NCI-H187 treated with DMSO at 0.1 percent for 48 hours (cell line): ENCODE data around the gene RBM28.
"Not testable (repeated sequence)": the region's sequence is repeated elsewhere in the genome, so short reads cannot be mapped to it uniquely, and the experiment has no call there.

ENCODE experiments used
- DNase-seq: peaks from one replicate; lab custom pipeline; 2025; lab: John Stamatoyannopoulos, UW

Gene RBM28

DNA sequence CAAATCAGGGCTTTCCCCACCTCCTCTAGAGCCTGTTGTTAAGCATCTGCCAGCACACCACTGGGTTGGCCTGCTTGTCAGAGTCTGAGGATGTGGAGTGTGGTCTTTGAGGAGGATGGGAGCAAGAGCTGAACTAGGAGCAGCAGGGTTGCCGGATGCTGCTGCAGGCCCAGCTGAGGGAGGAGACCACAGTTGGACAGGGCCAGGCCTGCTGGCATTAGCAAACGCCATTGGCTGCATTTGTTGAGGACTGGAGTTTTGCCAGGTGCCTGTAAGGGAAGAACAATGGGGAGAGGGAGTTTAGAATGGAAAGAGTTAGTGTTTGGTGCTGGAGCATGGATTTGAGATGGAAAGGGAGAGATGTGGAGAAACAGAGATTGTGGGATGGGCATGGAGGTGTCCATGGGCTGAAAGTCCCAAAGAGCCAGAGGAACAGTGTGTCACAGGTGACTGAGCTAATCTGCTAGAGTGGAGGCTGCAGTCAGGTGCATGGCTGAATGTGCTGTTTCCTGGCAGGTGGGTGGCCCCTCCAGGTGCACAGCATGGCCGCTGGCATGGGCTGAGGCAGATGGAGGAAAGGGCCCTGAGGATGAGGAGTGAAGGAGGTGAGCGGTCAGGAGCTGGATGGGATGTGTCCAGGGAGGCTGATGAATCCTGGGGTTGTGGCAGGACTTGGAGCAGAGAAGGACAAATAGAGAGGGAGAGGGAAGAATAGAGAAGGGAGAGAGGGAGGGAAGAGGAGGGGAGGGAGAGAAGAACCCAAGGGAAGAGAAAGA is 61.9 kb downstream of the RBM28 start:
- DNase-seq, result no peak

GRCh38 chr7:128280451-128280850 is 63.3 kb downstream of the RBM28 start:
- not testable (repeated sequence) for DNase-seq

GRCh38 chr7:128279124-128279713 is 64.5 kb downstream of the RBM28 start:
- DNase-seq, result no peak

- no peak for DNase-seq
Measured at GRCh38 chr7:128278366-128278765, 65.3 kb downstream of the RBM28 start.

- no peak for DNase-seq
Measured at GRCh38 chr7:128275681-128276080, 68.0 kb downstream of the RBM28 start.

- DNase-seq, result no peak
Measured at GRCh38 chr7:128274884-128275603, 68.7 kb downstream of the RBM28 start.

GRCh38 chr7:128274246-128274883 is 69.3 kb downstream of the RBM28 start:
- DNase-seq, result no peak

DNA sequence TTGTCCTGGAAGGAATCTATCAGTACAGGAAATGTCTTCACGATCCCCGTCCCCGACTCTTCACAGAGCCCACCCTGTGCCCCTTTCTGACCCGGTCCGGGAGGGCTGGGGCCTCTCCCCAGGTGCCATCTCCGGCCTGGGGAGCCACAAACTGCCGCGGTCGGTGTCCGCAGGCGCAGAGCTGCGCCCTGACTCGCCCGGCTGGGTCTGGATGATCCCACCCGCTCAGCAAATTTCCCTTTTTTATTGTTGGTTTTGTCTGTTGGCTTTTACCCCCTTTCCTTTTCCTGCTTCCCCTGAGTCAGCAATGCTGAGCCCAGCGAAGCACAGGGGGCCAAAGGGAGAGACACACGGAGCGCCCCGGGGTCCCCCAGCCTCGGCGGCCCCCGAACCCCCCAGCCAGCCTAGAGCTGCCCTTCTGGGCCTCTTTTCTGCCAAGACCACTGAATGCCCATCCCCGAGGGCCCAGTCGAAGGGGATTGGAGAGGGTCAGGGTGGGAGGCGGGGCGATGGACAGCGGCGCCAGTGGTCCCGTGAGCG is 71.7 kb downstream of the RBM28 start:
- DNase-seq, result no peak

DNA sequence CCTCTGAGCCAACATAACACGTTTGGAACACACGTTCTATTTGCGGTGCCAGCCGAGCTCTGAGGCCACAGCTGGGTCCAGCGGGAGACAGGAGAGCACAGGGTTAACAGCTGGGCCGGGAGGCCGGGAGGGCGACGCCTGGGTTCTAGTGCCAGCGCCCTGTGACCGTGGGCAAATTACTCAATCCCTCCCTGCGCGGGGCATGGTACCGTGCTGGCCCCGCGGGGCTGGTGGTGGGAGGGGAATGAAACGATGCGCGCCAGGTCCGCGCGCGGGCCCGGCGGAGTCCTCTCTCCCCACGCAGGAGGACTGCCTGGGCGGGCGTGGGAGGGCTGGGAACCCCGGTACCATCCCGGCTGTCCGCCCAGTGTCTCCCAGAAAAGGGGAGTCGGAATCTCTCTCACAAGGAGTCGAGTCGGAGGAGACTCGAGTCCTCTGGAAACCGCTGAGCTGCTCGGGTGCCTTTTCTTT is 72.2 kb downstream of the RBM28 start:
- no peak for DNase-seq

- DNase-seq, result no peak
Measured at GRCh38 chr7:128270826-128271272, 72.9 kb downstream of the RBM28 start.

DNA sequence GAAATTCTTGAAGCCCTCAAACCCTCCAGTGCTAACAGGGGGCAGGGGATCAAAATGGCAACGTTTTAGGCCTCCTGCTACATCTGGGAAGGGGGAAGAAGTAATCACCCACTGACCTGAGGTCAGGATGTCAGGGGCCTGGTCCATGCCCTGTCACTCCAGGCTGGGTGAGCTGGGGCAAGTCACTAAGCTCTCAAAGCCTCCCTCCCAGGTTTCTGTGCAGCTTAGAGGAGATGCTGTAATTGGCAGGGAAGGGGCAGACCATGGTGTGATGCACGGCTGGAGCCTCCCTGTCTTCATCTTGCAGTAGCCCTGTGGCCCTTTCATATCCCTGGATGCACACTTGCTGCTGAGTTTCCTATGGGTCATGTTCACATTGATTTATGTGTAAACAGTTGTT is 75.5 kb downstream of the RBM28 start:
- DNase-seq, result no peak

GRCh38 chr7:128267595-128267924 is 76.1 kb downstream of the RBM28 start:
- DNase-seq, result no peak

GRCh38 chr7:128266883-128267594 is 76.7 kb downstream of the RBM28 start:
- DNase-seq, result no peak

DNA sequence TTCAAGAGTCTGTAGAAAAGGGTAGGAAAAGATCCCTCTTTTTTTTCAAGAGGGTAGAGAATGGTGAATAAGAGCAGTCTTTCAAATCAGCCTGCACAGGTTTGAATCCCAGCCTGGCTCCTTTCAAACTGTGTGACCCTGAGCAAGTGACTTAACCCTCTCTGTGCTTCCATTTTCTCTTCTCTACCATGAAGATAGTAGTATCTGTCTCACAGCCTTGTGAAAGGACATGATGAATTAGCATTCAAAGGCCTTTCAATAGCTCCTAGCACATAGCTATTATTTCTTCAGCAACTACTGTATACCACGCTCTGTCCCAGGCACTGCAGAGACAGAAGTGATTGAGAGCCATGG is 77.2 kb downstream of the RBM28 start:
- DNase-seq, result no peak

DNA sequence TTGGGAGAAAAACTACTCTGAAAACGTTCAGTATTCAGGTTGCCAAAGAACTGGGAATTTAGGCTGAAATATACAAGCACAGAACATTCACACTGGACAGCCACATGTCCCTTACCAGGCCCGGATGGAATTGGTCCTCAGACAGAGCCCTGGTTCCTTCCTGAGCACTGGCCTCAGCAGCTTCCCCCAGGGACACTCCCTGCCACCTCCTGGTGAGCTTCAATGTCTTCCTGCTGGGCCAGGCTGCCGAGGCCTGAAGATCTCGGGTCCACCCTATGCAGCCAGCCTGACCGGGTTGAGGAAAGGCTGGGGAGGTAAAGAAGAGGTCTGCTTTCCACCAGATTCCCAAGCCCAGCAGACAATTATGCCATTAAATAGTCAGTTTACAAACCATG is 77.8 kb downstream of the RBM28 start:
- DNase-seq, result no peak

- no peak for DNase-seq
Measured at GRCh38 chr7:128265156-128265905, 78.4 kb downstream of the RBM28 start.

GRCh38 chr7:128264477-128264876 is 79.2 kb downstream of the RBM28 start:
- DNase-seq, result no peak

DNA sequence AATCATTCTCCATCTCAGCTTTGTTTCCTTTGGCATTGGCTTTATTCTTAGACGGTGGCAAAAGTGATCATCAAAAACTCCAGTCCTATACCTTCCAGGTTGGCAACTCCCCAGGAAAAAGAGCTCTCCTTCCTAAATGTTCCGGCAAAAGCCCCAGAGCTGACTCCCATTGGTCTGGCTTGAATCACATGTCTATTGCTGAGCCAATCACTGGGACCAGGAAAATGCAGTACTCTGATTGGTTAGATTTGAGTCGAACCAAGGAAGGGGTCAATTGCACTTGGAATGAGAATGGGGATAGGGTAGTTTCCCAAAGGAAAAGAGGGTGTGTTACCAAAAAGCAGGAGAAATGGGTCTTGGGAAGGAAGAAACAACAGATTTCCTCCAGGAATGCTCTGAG is 80.3 kb downstream of the RBM28 start:
- no peak for DNase-seq

- no peak for DNase-seq
Measured at GRCh38 chr7:128262273-128263028, 81.3 kb downstream of the RBM28 start.

DNA sequence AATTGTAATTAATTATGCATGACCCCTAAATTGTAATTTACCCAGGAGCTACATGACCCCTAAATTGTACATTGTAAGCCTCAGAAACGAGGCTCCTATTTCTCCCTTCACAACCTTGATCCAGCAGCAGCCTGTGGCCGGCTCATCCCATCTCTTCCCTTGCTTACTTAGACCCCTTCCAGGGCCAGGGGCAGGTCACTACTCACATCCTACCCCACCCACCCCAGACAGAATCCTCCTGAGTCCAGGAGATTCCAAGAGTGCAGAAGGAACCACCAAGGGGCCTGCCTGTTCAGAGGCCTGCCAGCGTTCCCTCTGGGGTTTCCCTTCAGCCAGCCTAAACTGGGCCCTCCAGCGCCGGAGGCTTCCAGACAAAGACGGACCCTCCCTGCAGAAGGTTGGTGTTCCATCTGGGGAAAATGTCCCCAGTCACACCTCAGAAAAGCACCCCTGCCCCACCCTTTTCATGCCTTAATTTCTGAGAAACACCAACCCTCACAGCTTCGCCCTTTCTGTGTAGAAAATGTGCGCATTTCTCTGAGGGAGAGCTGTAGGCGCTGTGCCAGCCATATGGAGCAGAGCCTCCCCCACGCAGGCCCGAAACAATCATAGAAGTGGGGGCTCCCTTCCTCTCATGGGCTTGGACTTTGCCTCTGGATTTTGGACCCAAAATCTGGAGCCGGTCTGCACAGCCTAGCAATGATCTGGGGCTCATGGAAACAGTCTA is 83.5 kb downstream of the RBM28 start:
- DNase-seq, result no peak
